PC-9 (cell line): ENCODE results near the gene ZSCAN30. TPM values are rescaled to one million over a fixed set of nuclear protein-coding genes. Genes with fewer than 3 reads are reported as not detected.
A peak's percentile ranks its signal among the peaks of the same experiment; 100 is the strongest.

ENCODE experiments used
- BruUV-seq: library from RNA; stranded (reverse); fragments of 400-500 nt; replicated peaks from 2 replicates; lab custom pipeline; 2021; lab: Mats Ljungman, UMichigan
- CTCF ChIA-PET: fragments of 300-600 bp; sonication (Branson Sonifier 250); formaldehyde crosslinking; loops from one replicate; lab custom pipeline; 2022; ENCODE audit warnings: antibody characterized with exemption; lab: Charles Lee
- POLR2A ChIA-PET: fragments of 300-600 bp; sonication (Branson Sonifier 250); formaldehyde crosslinking; loops from one replicate; lab custom pipeline; 2022; ENCODE audit warnings: antibody characterized with exemption; ENCODE audit not compliant: unreplicated experiment; lab: Charles Lee
- DNase-seq, 2 experiments: peaks; one replicate each; pipeline versions ENCODE4 v3.0.0 to v3.0.0-alpha.2; 2015 to 2022; ENCODE audit warnings: mixed read lengths in 1 of 2
- H2AFZ ChIP-seq: fragments of 200-600 bp; sonication (generic); 2 replicates; pipeline ENCODE4 v1.8.1; 2017; ENCODE audit warnings: antibody characterized with exemption
- H3F3A ChIP-seq: fragments of 200-600 bp; sonication (generic); 2 replicates; pipeline ENCODE4 v1.8.1; 2017; ENCODE audit warnings: antibody characterized with exemption, mild to moderate bottlenecking, low read depth; ENCODE audit not compliant: insufficient read depth
- H3K27ac ChIP-seq: fragments of 200-600 bp; sonication (generic); 2 replicates; pipeline ENCODE4 v1.6.1; 2016; ENCODE audit warnings: mixed run types
- H3K27me3 ChIP-seq: fragments of 200-600 bp; sonication (generic); 2 replicates; pipeline ENCODE4 v1.6.1; 2016; ENCODE audit warnings: low read depth, mixed run types; ENCODE audit not compliant: insufficient read depth
- H3K36me3 ChIP-seq: fragments of 200-600 bp; sonication (generic); 2 replicates; pipeline ENCODE4 v1.6.1; 2016; ENCODE audit warnings: low read depth, mixed run types
- H3K4me1 ChIP-seq: fragments of 200-600 bp; sonication (generic); replicated peaks from 2 replicates; pipeline ENCODE4 v1.6.1; 2016; ENCODE audit warnings: mixed run types; ENCODE audit not compliant: insufficient read depth
- H3K4me2 ChIP-seq: fragments of 200-600 bp; sonication (generic); 2 replicates; pipeline ENCODE4 v1.6.1; 2017; ENCODE audit warnings: mixed run types
- H3K4me3 ChIP-seq: fragments of 200-600 bp; sonication (generic); 2 replicates; pipeline ENCODE4 v1.6.1; 2016; ENCODE audit warnings: mixed run types
- H3K79me2 ChIP-seq: fragments of 200-600 bp; sonication (generic); 2 replicates; pipeline ENCODE4 v1.6.1; 2017; ENCODE audit warnings: low read depth, mixed run types
- H3K9me2 ChIP-seq: fragments of 200-600 bp; sonication (generic); 2 replicates; pipeline ENCODE4 v1.8.1; 2017; ENCODE audit warnings: mild to moderate bottlenecking; ENCODE audit not compliant: insufficient read depth
- H3K9me3 ChIP-seq: fragments of 200-600 bp; sonication (generic); 2 replicates; pipeline ENCODE4 v1.8.1; 2016; ENCODE audit warnings: low read depth; ENCODE audit not compliant: insufficient read depth
- H4K20me1 ChIP-seq: fragments of 200-600 bp; sonication (generic); 2 replicates; pipeline ENCODE4 v1.8.1; 2017; ENCODE audit not compliant: insufficient read depth
- EZH2 ChIP-seq: fragments of 200-600 bp; sonication (generic); IDR thresholded peaks from 2 replicates; pipeline ENCODE4 v1.8.0; 2017; ENCODE audit warnings: antibody characterized with exemption, low read depth
- intact Hi-C: fragments of 100-400 bp; cut with micrococcal nuclease; formaldehyde crosslinking; loops from one replicate; pipeline ENCODE4 v1.10.0; 2022; ENCODE audit not compliant: unreplicated experiment
- total RNA-seq: library from RNA; stranded (reverse); gene quantifications from 2 replicates; pipeline ENCODE4 v1.2.3, GENCODE V29; 2021
- TF ChIP-seq, protein P1 (sequence below): fragments of 200-600 bp; sonication (generic); conservative IDR thresholded peaks from 2 replicates; pipeline ENCODE4 v1.6.1; 2017; ENCODE audit warnings: mixed run types, antibody characterized with exemption, mild to moderate bottlenecking, moderate library complexity

The ZSCAN30 gene
- total RNA-seq, 1 experiment from 2014 or later: 18.5 TPM

DNA sequence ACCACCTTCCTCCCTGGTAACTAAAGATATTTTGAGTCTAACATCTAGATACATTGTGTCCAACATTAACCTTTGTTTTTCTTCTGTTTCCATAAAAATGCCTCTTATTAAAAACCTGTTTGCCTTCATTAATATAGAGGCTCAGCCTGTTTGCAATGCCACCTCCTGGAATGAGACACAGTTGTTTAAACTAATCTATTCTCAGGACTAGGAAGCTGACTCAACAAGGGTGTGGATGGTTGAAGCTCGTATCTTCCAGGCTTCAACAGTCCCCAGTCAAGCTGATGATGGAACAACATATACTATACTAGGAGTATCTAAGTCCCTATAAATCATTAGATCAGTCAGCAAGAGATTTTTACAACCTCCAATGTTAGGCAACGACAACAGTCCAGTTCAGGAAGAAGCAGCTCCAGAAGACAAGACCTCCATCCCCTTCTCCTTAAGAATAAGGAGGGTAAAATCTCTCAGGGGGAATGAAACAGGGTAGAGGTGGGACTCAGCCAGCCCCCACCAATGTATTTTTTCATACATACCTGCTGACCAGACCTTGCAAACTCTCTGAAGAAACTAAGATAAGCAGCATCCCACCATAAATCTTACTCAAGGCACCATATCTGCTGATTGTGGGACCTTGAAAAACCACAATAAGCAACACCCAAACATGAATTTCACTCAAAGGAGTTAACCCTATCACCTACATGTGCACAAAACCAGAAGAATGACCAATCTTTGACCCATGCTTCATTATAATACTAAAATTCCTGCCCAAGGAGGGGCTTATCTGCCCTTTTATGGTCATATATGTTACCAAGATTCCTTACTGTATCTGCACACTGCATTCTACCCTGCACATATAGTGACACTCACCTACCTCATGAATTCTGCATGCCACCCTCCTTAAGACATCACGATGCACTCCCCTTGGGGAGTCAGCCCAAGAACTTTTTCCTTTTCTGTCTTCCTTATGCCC, 32.7 kb upstream of the ZSCAN30 start:
- Histone ChIP-seq H3F3A (no peaks in the 10 kb centered on the region), H2AFZ (no peak overlapping the region), H3K9me3 (no peaks in the 10 kb centered on the region), H3K79me2 (no peaks in the 10 kb centered on the region), H3K9me2 (no peaks in the 10 kb centered on the region), H3K27me3 (no peaks in the 10 kb centered on the region), H3K27ac (no peak overlapping the region), H3K36me3 (no peaks in the 10 kb centered on the region), H4K20me1 (no peaks in the 10 kb centered on the region), H3K4me2 (no peak overlapping the region), H3K4me3 (no peak overlapping the region), H3K4me1 (no peaks in the 10 kb centered on the region)
- DNase-seq: peak in 1 of 2 experiments; percentile 76
- ChIA-PET POLR2A (no interaction called here), CTCF (no interaction called here)
- no TSS peak for BruUV-seq
- intact Hi-C loops: no loop called here
- TF ChIP-seq EZH2: no peak
- TF ChIP-seq, protein P1, sequence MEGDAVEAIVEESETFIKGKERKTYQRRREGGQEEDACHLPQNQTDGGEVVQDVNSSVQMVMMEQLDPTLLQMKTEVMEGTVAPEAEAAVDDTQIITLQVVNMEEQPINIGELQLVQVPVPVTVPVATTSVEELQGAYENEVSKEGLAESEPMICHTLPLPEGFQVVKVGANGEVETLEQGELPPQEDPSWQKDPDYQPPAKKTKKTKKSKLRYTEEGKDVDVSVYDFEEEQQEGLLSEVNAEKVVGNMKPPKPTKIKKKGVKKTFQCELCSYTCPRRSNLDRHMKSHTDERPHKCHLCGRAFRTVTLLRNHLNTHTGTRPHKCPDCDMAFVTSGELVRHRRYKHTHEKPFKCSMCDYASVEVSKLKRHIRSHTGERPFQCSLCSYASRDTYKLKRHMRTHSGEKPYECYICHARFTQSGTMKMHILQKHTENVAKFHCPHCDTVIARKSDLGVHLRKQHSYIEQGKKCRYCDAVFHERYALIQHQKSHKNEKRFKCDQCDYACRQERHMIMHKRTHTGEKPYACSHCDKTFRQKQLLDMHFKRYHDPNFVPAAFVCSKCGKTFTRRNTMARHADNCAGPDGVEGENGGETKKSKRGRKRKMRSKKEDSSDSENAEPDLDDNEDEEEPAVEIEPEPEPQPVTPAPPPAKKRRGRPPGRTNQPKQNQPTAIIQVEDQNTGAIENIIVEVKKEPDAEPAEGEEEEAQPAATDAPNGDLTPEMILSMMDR: no peak

DNA sequence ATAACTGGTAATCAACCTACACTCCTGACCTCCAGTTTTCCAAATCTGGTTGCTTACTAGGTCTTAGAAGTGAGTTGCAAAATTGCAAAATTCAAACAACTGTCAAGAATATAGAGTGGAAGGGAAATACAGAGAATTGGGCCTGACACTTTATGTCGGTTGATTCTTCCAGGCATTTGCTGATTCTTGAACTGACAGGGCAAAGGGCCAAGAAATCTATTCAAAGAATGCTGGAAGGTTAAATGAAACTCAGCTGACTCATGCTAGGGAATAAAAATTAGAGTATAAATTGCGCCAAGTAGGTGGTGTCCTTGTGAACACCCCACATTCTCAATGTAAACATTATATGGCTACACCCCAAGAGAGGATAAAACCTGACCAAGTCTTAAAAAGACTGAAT, 21.5 kb upstream of the ZSCAN30 start:
- DNase-seq: no peak
- no TSS peak for BruUV-seq
- TF ChIP-seq, protein P1: no peak
- ChIA-PET CTCF (no interaction called here), POLR2A (no interaction called here)
- H3K36me3 ChIP-seq: no peaks in the 10 kb centered on the region
- no peaks in the 10 kb centered on the region for H4K20me1 ChIP-seq
- no peak overlapping the region for H3K4me3 ChIP-seq
- no peaks in the 10 kb centered on the region; the same call in 1 of the 2 replicates for H3F3A ChIP-seq
- H3K27ac ChIP-seq: no peak overlapping the region
- no peaks in the 10 kb centered on the region for H3K9me2 ChIP-seq
- H3K79me2 ChIP-seq: no peaks in the 10 kb centered on the region
- H3K27me3 ChIP-seq: no peaks in the 10 kb centered on the region
- no peak overlapping the region for H2AFZ ChIP-seq
- peaks cover 28% of the 10 kb centered on the region for H3K9me3 ChIP-seq
- intact Hi-C loops: no loop called here
- H3K4me1 ChIP-seq: no peaks in the 10 kb centered on the region
- H3K4me2 ChIP-seq: no peak overlapping the region

DNA sequence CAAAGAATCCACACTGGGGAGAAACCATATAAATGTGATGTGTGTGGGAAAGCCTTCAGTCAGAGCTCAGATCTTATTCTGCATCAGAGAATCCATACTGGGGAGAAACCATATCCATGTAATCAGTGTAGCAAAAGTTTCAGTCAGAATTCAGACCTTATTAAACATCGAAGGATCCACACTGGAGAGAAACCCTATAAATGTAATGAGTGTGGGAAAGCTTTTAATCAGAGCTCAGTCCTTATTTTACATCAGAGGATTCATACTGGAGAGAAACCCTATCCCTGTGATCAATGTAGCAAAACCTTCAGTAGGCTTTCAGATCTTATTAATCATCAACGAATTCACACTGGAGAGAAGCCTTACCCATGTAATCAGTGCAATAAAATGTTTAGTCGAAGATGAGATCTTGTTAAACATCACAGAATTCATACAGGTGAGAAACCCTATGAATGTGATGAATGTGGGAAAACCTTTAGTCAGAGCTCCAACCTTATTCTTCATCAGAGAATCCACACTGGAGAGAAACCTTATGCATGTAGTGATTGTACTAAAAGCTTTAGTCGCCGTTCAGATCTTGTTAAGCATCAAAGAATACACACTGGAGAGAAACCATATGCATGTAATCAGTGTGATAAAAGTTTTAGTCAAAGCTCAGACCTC, 16.7 kb upstream of the ZSCAN30 start:
- BruUV-seq: no TSS peak
- H3K36me3 ChIP-seq: peaks cover 14% of the 10 kb centered on the region; the same call in 1 of the 2 replicates

More for the DNA sequence above, 16.7 kb upstream of the ZSCAN30 start:
- Histone ChIP-seq H3K4me3 (no peak overlapping the region), H3F3A (no peaks in the 10 kb centered on the region; the same call in 1 of the 2 replicates), H3K4me1 (no peaks in the 10 kb centered on the region), H3K9me2 (no peaks in the 10 kb centered on the region), H3K27ac (no peak overlapping the region), H3K4me2 (no peak overlapping the region), H3K27me3 (no peaks in the 10 kb centered on the region), H3K79me2 (no peaks in the 10 kb centered on the region), H4K20me1 (no peaks in the 10 kb centered on the region), H3K9me3 (peaks cover 35% of the 10 kb centered on the region), H2AFZ (no peak overlapping the region)
- no peak for DNase-seq
- no peak for TF ChIP-seq EZH2
- TF ChIP-seq, protein P1: no peak
- CTCF ChIA-PET: no interaction called here
- intact Hi-C loops: no loop called here
- POLR2A ChIA-PET: no interaction called here
